ENCODE results near the gene APLP1. TPM values are rescaled to one million over a fixed set of nuclear protein-coding genes. Genes with fewer than 3 reads are reported as not detected.

APLP1 gene
- total and polyA plus RNA-seq, 3 donors from 2014 or later, result 37.9 to 54.3 (median 45.7) TPM

DNA sequence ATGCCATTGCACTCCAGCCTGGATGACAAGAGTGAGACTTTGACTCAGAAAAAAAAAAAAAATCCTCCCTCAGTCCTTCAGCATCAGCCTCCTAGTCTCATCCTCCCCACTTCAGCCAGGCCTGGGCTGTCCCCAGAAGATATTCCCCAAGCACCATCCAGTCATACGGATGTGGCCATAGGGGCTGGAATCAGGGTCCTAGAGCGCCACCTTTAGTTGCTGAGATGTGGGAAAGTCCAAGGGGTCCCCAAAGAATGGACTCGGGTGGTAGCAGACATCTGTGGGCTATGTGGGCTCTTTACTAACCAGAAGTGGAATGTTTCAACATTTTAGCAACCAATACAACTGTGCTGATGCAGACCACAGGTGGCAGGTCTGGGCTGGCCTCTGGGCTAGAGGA lies 42.8 kb downstream of the APLP1 start:
- intact Hi-C loops (cut with DNase I; ENCODE audit: low total_unique reads), result no loop called here
- WGBS, 2 donors, result 41 to 75% methylated on average over 2 to 3 of the region's 3 CpGs
- no peak for TF ChIP-seq POLR2A (IDR thresholded peaks at IDR 0.05)
- TF ChIP-seq, protein P1, sequence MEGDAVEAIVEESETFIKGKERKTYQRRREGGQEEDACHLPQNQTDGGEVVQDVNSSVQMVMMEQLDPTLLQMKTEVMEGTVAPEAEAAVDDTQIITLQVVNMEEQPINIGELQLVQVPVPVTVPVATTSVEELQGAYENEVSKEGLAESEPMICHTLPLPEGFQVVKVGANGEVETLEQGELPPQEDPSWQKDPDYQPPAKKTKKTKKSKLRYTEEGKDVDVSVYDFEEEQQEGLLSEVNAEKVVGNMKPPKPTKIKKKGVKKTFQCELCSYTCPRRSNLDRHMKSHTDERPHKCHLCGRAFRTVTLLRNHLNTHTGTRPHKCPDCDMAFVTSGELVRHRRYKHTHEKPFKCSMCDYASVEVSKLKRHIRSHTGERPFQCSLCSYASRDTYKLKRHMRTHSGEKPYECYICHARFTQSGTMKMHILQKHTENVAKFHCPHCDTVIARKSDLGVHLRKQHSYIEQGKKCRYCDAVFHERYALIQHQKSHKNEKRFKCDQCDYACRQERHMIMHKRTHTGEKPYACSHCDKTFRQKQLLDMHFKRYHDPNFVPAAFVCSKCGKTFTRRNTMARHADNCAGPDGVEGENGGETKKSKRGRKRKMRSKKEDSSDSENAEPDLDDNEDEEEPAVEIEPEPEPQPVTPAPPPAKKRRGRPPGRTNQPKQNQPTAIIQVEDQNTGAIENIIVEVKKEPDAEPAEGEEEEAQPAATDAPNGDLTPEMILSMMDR (IDR thresholded peaks at IDR 0.05), result no peak

DNA sequence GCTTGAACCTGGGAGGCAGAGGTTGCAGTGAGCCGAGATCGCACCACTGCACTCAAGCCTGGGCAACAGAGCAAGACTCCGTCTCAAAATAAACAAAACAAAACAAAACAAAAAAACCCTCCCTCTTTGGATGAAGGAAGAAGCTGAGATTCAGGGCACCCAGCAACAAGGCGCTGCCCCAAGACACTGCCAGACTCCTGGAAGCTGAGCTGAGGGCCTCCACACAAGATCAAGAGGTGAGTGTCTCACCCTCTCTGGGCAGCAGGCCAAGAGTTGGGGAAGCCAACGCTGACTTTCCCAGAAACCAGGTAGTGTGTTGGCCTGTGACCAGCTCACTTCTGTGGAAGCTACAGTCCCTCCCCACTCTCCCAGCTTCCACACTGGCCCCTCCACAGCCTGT lies 43.4 kb downstream of the APLP1 start:
- Histone ChIP-seq H3K27me3 (no peaks in the 10 kb centered on the region), H3K27ac (no peak overlapping the region), H3K9me3 (no peaks in the 10 kb centered on the region), H3K36me3 (ENCODE audit: low read depth, missing control alignments) (no peaks in the 10 kb centered on the region), H3K4me1 (no peaks in the 10 kb centered on the region), H3K4me3 (no peak overlapping the region)
- intact Hi-C loops (cut with DNase I; ENCODE audit: low total_unique reads), result no loop called here
- DNase-seq, result no peak
- WGBS, 2 donors, result 64 to 79% methylated on average over 4 to 5 of the region's 5 CpGs
- TF ChIP-seq POLR2A (IDR thresholded peaks at IDR 0.05), result no peak
- TF ChIP-seq, protein P1 (IDR thresholded peaks at IDR 0.05), result no peak

More for the DNA sequence above, 42.8 kb downstream of the APLP1 start:
- Histone ChIP-seq H3K9me3 (no peaks in the 10 kb centered on the region), H3K36me3 (ENCODE audit: low read depth, missing control alignments) (no peaks in the 10 kb centered on the region), H3K4me1 (no peaks in the 10 kb centered on the region), H3K27me3 (no peaks in the 10 kb centered on the region), H3K27ac (no peak overlapping the region), H3K4me3 (no peak overlapping the region)
- DNase-seq, result no peak

DNA sequence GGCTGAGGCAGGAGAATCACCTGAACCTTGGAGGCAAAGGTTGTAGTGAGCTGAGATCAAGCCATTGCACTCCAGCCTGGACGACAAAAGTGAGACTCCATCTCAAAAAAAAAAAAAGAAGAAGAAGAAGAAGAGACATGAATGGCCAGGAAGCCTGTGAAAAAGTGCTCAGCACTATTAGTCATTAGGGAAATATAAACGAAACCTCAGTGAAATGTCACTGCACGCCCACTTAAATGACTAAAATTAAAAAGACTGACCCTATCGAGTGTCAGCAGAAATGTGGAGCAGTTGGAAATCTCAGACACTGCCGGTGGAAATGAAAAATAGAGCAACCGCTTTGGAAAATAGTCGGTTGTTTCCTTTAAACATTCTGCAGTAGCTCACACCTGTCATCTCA lies 45.2 kb downstream of the APLP1 start:
- Histone ChIP-seq H3K36me3 (ENCODE audit: low read depth, missing control alignments) (no peaks in the 10 kb centered on the region), H3K27me3 (no peaks in the 10 kb centered on the region), H3K27ac (no peak overlapping the region), H3K4me3 (no peak overlapping the region), H3K9me3 (no peaks in the 10 kb centered on the region), H3K4me1 (no peaks in the 10 kb centered on the region)
- 66 to 70% methylated on average over 7 of the region's 7 CpGs for whole genome bisulfite sequencing, 2 donors
- no peak for DNase-seq
- intact Hi-C loops (cut with DNase I; ENCODE audit: low total_unique reads), result no loop called here
- TF ChIP-seq, protein P1 (IDR thresholded peaks at IDR 0.05), result no peak
- no peak for TF ChIP-seq POLR2A (IDR thresholded peaks at IDR 0.05)

DNA sequence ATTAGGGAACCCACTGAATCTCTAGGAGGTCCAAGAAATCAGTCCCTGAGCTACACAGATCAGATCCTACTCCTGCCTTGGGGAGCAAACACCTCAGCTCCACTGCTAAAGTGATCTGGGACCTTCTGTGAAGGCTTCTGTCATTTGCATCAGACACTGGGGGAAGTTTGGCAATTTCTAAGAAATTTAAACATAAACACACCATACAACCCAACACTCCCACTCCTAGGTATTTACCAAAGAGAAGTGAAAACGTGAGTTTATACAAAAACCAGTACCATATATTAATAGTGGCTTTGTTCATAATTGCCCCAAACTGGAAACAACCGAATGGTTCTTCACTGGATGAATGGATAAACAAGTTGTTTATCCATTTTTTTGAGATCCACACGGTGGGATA lies 47.1 kb downstream of the APLP1 start:
- H3K27ac ChIP-seq, result no peak overlapping the region
- no peaks in the 10 kb centered on the region for H3K9me3 ChIP-seq
- intact Hi-C loops (cut with DNase I; ENCODE audit: low total_unique reads), result no loop called here
- H3K4me3 ChIP-seq, result no peak overlapping the region
- no peaks in the 10 kb centered on the region for H3K4me1 ChIP-seq
- no peaks in the 10 kb centered on the region for H3K36me3 ChIP-seq (ENCODE audit: low read depth, missing control alignments)
- H3K27me3 ChIP-seq, result no peaks in the 10 kb centered on the region
- TF ChIP-seq POLR2A (IDR thresholded peaks at IDR 0.05), result no peak
- TF ChIP-seq, protein P1 (IDR thresholded peaks at IDR 0.05), result no peak
- WGBS, 2 donors, result 70 to 77% methylated on average over 3 of the region's 3 CpGs
- DNase-seq, result no peak

DNA sequence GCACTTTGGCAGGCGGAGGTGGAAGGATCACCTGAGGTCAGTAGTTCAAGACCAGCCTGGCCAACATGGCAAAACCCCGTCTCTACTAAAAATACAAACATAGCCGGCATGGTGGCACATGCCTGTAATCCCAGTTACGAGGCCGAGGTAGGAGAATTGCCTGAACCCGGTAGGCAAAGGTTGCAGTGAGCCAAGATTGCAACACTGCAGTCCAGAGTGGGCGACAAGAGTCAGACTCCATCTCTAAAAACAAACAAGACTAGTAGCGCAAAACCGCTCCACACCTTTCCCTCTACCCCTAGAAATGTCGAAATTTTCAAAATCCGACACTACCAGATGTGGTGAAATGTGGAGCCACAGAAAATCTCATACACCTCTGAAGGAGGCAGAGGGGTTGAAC lies 50.9 kb downstream of the APLP1 start:
- Histone ChIP-seq H3K9me3 (no peaks in the 10 kb centered on the region), H3K27me3 (no peaks in the 10 kb centered on the region), H3K36me3 (ENCODE audit: low read depth, missing control alignments) (no peaks in the 10 kb centered on the region), H3K27ac (no peak overlapping the region), H3K4me1 (no peaks in the 10 kb centered on the region), H3K4me3 (no peak overlapping the region)
- no peak for DNase-seq
- intact Hi-C loops (cut with DNase I; ENCODE audit: low total_unique reads), result no loop called here
- WGBS, 2 donors, result 89 to 90% methylated on average over 11 of the region's 11 CpGs
- TF ChIP-seq POLR2A (IDR thresholded peaks at IDR 0.05), result no peak
- TF ChIP-seq, protein P1 (IDR thresholded peaks at IDR 0.05), result no peak
